GM21529 (cell line): ENCODE measurements around the gene BICC1.

Source experiments
- ATAC-seq: cut with Tn5 transposase; IDR thresholded peaks from one replicate; pipeline ENCODE4 v1.9.1; 2021; ENCODE audit not compliant: unreplicated experiment

The BICC1 gene

DNA sequence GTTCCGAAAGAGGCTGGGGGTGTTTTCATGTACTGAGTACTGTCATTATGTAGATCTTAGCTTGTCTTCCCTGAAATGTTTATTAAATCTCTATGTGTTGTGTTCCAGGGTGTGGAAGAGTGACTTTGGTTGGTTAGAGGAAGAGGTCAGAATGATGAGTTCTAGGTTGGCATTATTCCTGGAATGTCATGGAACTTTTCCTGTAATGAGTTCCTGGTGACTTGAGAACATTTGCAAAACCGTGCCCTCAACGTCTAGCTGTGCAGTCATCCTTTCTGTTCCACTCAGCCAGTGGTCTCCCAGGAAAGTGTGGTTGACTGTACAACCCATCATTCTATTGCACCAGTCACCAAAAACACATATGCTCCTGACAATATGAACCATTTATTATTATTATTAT lies 129.6 kb downstream of the BICC1 start:
- ATAC-seq, result no peak

DNA sequence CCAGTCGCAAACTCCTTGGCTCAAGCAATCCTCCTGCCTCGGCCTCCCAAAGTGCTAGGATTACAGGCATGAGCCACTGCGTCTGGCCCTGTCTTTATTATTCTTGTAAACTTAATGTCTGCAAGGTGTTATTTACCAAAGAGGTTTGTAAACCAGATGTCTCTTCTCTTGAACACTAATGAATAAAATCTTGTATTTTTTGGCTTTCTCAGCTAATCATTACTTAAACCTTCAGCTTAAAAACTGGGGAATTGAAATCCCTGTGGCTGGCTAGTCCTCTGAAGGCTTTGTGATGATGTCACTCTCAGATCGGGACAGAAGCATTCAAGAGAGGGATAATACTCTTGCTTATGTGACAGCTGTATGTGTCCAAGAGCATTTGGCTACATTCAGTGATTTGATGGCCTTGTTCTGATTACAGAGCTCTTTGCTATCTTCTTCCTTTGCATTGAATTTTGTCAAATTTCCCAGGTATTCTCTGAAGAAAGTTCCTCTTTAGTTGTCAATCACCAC lies 130.3 kb downstream of the BICC1 start:
- ATAC-seq, result no peak

GRCh38 chr10:58644311-58644710 lies 131.6 kb downstream of the BICC1 start:
- ATAC-seq, result no peak

DNA sequence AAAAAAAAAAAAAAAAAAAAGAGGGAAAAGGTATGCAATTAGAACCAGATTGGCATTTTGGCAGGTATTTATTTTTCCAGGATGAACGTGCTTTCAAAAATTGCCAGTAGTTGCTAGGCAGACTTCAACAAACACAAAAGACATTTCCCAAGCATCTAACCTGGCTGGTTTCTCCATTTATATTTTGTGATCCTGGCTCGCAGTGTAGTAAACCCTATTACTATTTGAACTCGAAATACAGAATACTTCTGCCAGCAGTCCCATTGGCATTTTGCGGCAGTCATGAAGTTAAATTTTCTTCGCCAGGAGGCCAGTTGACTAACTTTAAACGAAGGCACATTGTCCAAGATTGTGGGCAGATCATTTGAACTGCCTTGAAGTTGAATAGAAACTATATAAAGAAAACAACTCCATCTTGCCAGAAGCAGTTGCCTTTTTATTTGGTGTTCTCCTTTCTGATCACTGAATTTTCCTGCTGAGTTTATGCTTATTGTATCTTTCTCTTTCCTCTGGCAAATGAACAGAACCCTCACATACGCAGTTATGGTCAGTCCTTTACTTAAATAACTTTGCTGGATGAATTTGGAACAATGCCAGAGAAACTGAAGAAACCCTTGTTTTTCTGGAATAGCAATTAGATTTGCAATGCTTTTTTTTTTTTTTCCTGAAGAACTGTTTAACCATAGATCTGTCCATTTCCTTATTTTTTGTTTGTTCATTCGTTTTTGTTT lies 132.9 kb downstream of the BICC1 start:
- no peak for ATAC-seq

DNA sequence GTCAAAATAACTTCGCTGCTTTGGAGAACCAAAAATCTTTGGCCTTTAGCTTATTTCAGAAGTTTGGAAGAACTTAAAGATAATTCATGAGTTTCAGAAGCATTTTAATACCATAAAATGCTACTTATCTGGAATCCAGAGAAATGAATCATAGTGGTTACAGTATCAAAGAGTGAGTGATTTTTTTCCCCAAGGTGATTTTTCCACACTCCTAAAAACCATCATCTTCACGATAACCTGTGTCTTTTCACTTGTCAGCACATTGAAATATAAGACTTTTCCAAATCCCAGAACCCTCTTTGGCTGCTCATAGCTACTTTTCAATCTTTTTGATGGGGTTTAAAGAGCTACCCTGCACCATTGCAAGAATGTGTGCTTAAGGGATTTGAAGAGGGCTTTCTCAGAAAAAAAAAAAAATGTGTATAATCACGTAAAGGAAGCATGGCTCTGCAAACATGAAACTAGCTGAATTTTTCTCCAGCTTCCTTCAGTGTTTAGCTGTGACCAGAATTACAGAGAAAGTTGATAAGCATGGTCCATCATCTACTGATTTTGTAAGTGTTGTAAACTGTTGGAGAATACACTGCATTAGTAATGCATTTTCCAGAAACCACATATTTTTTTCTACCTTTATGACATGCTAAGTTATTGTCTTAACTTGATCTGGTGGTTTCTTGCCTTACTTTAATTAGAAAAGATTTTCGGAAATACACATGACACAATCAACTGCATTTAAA lies 134.9 kb downstream of the BICC1 start:
- no peak for ATAC-seq

DNA sequence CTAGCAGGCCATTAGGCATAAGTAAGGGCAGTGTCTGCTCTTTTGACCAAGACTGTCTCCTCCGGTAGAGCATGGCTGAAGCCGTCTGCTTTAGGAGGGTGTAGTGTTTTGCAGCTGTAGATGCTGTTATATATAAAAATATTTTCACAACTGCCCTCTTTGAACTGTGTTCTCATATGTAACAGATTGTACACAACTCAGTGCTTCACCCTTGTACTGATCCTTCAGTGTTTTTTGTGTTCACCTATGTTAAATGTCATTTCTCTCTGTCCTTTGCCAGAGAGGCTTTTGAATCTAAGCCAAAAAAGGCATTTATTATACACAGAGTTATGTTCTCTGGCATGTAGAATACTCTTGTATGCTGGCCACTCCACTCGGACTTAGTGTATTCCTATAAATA lies 135.5 kb downstream of the BICC1 start:
- ATAC-seq, result no peak

- no peak for ATAC-seq
These were observed 138.4 kb downstream of the BICC1 start for GRCh38 chr10:58651040-58651439.

- ATAC-seq, result no peak
These were observed 139.1 kb downstream of the BICC1 start for GRCh38 chr10:58651742-58652141.

DNA sequence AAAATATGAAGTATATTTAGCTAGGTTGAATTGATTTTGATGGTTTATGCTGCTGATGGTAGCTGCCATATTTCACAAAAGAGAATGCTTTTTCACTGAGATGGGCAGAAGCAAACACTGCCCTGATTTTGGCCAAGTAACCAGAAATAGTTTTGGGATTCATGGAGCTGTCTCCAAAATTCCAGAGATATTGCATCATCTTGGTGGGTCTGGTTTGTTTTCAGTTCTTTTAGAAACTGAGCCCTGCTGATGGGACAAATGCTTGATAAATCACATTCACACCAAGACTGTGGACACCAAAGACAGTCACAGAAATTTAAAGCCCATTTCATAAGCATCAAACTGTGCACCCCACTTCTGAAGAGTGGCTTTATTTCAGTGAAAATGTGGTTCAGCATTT lies 140.5 kb downstream of the BICC1 start:
- ATAC-seq, result no peak

DNA sequence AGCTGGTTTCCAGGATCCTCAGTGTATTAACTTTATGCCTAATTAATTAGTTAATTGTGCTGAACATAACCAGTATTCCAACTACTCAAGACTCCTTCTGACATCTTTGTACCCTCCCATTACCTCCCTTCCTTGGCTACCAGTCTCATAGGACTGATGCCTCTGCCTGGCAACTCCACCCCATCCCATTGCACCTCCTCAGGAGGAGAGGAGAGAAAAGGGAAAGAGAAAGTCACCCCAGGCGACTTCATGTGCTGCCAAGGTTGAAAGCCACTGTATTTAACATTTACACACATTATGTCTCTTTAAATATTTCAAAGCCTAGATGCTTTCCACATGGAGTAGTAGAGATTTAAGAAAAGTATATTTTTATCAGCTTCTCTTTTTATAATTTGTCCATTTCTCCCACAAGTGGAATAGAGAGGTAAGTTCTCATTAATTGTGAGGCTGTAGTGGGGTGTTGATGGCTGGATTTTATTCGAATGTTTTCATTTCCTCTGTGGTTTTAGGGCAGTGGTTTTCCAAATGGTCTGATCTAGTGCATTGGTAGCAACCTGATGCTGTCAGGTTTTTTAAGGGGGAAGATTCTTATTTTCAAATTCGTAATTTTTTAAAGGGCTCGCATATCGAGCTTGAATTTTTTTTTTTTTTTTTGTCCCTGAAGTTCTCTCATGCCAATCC lies 148.0 kb downstream of the BICC1 start:
- ATAC-seq, result no peak

GRCh38 chr10:58661336-58661735 lies 148.7 kb downstream of the BICC1 start:
- no peak for ATAC-seq

GRCh38 chr10:58661902-58662301 lies 149.2 kb downstream of the BICC1 start:
- ATAC-seq, result no peak

GRCh38 chr10:58662314-58662713 lies 149.6 kb downstream of the BICC1 start:
- no peak for ATAC-seq

- ATAC-seq, result no peak
These were observed 152.7 kb downstream of the BICC1 start for GRCh38 chr10:58665361-58665760.

DNA sequence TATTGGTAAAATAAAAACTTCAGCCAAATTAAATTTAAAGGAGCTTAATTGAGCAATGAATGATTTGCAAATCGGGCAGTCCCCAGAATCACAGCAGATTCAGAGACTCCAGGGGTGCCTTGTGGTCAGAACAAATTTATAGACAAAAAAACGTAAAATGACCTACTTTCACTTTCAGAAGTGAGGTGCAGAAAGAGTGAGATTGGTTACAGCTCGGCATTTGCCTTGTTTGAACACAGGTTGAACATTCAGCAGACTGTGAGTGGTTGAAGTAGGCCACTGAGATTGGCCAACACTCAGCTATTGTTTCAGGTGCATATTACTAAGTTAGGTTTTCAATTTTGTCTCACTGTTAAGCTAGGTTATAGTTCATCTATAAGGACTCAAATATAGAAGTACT lies 153.4 kb downstream of the BICC1 start:
- ATAC-seq, result no peak

DNA sequence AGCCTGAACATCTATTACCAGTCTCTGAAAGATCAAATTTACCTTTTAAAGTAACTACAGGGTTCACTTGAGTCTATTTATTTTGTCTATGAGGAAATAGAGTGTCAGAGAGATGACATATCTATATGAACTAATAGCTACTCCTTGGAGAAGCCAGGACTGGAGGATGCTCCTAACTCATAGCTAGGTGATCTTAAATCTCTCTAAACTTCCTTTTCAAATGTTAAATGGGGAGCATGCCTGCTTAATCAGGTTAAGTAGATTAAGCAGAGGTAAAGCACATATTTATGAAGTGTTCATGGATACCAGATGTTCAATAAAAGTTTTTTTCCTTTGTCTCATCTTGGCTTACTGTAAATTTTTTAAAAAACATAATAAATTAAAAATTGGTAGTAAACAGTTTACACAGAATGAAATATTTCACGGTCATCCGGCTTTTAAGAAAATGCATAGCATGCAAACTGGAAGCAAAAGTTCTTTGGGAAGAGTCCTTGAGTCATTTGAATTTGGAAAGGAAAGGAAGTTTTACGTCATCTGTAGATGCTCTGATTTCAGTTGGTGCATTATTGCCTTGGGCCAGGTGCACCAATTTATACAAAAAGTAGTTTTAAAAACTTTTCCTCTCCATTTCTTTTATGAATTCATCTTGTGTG lies 155.1 kb downstream of the BICC1 start:
- no peak for ATAC-seq

GRCh38 chr10:58672845-58673244 lies 160.2 kb downstream of the BICC1 start:
- ATAC-seq, result no peak

DNA sequence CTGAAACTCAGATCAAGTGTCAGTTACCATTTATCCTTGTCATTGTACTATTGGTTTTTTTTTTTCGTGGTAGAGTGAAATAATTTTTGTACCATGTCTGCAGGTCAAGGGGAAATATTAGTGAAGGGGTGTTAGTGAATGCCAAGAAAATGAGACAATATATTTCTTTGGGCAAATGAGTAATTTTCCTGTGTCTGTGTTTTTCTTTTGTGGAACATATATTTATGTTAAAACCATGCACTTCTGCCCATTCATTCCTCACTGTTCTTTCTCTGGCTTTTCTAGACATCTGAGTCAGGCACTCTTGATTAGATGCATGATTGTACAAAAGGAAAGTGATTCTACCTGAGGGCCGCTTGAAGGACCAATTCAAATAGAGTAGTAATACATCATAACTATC lies 161.6 kb downstream of the BICC1 start:
- ATAC-seq, result no peak

- no peak for ATAC-seq
These were observed 162.6 kb downstream of the BICC1 start for GRCh38 chr10:58675321-58675720.

DNA sequence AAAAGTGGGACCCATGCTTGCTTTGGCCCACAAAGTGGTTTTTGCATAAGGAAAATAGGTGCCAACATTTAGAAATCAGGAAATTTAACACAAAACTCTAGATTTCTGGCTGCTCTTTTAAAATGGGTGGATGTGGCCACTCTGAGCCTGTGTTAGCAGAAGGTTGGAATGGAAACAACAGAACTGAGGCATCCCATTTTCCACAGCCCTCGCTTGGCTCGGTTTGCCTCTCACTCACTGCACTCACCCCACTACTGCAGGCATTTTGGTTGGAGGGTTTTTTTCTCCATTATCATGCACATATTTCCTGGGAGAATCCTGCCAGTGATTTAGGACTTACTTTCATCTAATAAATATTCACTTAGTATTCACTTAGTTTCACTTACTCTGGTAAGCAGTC lies 178.9 kb downstream of the BICC1 start:
- ATAC-seq, result no peak

- ATAC-seq, result no peak
These were observed 181.2 kb downstream of the BICC1 start for GRCh38 chr10:58693919-58694318.
